SK-N-SH (cell line): ENCODE results near the gene UGT1A7. TPM values are rescaled to one million over a fixed set of nuclear protein-coding genes. Genes with fewer than 3 reads are reported as not detected.

Experiments used
- CTCF ChIA-PET: fragments of 300-600, 350-600 bp; formaldehyde crosslinking; extraction: SDS; loops from one replicate; lab custom pipeline; 2021; lab: Yijun Ruan, JAX
- POLR2A ChIA-PET: fragments of 350-600 bp; sonication (Branson Sonifier 250); formaldehyde crosslinking; extraction: SDS; loops from one replicate; lab custom pipeline; 2020; ENCODE audit warnings: antibody characterized with exemption, inconsistent platforms; lab: Yijun Ruan, JAX
- DNase-seq: peaks from one replicate; pipeline ENCODE4 v3.0.0; 2012
- H2AFZ ChIP-seq: fragments of 200-600 bp; sonication (generic); 2 replicates; pipeline ENCODE4 v1.8.1; 2016; ENCODE audit warnings: antibody characterized with exemption, mild to moderate bottlenecking, low read depth
- H3F3A ChIP-seq: fragments of 200-600 bp; sonication (generic); replicated peaks from 2 replicates; pipeline ENCODE3; 2016; ENCODE audit warnings: antibody characterized with exemption, mild to moderate bottlenecking; ENCODE audit not compliant: insufficient read depth
- H3K27ac ChIP-seq, 2 experiments: fragments of 200-500 bp in 1 of 2; fragments of 200-600 bp in 1 of 2; sonication (Bioruptor generic) in 1 of 2; sonication (generic), shearing (Covaris generic) in 1 of 2; 2 replicates each; pipeline versions ENCODE4 v1.5.1 to v1.6.1; 2014 to 2016; ENCODE audit warnings: low read depth in 2 of 2, inconsistent platforms in 1 of 2, low read length in 1 of 2, mild to moderate bottlenecking in 1 of 2, mixed read lengths in 1 of 2
- H3K27me3 ChIP-seq: fragments of 200-600 bp; sonication (generic), shearing (Covaris generic); 2 replicates; pipeline ENCODE4 v1.6.1; 2016; ENCODE audit warnings: mixed run types; ENCODE audit not compliant: insufficient read depth
- H3K36me3 ChIP-seq, 2 experiments: fragments of 200-500 bp in 1 of 2; fragments of 200-600 bp in 1 of 2; sonication (Bioruptor generic) in 1 of 2; sonication (generic) in 1 of 2; replicated peaks in 1 of 2; 2 replicates each; pipeline versions ENCODE3 to v1.5.1; 2014 to 2016; ENCODE audit warnings: low read length in 1 of 2, mild to moderate bottlenecking in 1 of 2; ENCODE audit not compliant: insufficient read depth in 2 of 2, control insufficient read depth in 1 of 2
- H3K4me1 ChIP-seq, 2 experiments: fragments of 200-500 bp in 1 of 2; fragments of 200-600 bp in 1 of 2; sonication (Bioruptor generic) in 1 of 2; sonication (generic), shearing (Covaris generic) in 1 of 2; 2 replicates each; pipeline versions ENCODE4 v1.5.1 to v1.6.1; 2014 to 2016; ENCODE audit warnings: low read depth in 1 of 2, low read length in 1 of 2, mixed run types in 1 of 2; ENCODE audit not compliant: insufficient read depth in 2 of 2, control insufficient read depth in 1 of 2
- H3K4me2 ChIP-seq: fragments of 200-600 bp; sonication (generic), shearing (Covaris generic); 2 replicates; pipeline ENCODE4 v1.6.1; 2017; ENCODE audit warnings: mixed run types
- H3K4me3 ChIP-seq, 2 experiments: fragments of 200-500 bp in 1 of 2; fragments of 200-600 bp in 1 of 2; sonication (Bioruptor generic) in 1 of 2; sonication (generic), shearing (Covaris generic) in 1 of 2; 2 replicates each; pipeline versions ENCODE4 v1.5.1 to v1.8.1; 2014 to 2016; ENCODE audit warnings: low read depth in 2 of 2, inconsistent platforms in 1 of 2, low read length in 1 of 2, mild to moderate bottlenecking in 1 of 2, mixed read lengths in 1 of 2, moderate library complexity in 1 of 2
- H3K79me2 ChIP-seq: fragments of 200-600 bp; sonication (generic); 2 replicates; pipeline ENCODE4 v1.8.1; 2017; ENCODE audit warnings: mild to moderate bottlenecking; ENCODE audit not compliant: insufficient read depth
- H3K9ac ChIP-seq: fragments of 200-600 bp; sonication (generic); 2 replicates; pipeline ENCODE4 v1.6.1; 2017; ENCODE audit warnings: mixed run types
- H3K9me2 ChIP-seq: fragments of 200-600 bp; sonication (generic); 2 replicates; pipeline ENCODE4 v1.6.1; 2017; ENCODE audit warnings: mixed run types
- H3K9me3 ChIP-seq: fragments of 200-600 bp; sonication (generic); 2 replicates; pipeline ENCODE4 v1.6.1; 2017; ENCODE audit warnings: mixed run types, mild to moderate bottlenecking, moderate library complexity
- H4K20me1 ChIP-seq: fragments of 200-600 bp; sonication (generic); 2 replicates; pipeline ENCODE4 v1.6.1; 2017; ENCODE audit warnings: mild to moderate bottlenecking, mixed run types; ENCODE audit not compliant: insufficient read depth
- CTCF ChIP-seq: fragments of 200-600 bp; sonication (generic); IDR thresholded peaks from 2 replicates; pipeline ENCODE4 v1.6.1; 2017; ENCODE audit warnings: antibody characterized with exemption, mild to moderate bottlenecking, moderate library complexity
- GATA2 ChIP-seq: sonication (generic); formaldehyde crosslinking; IDR thresholded peaks from 2 replicates; pipeline ENCODE4 v1.5.0; 2020; ENCODE audit warnings: mild to moderate bottlenecking, missing genetic modification reagents
- IRF3 ChIP-seq: fragments of 150-350 bp; IDR thresholded peaks from 2 replicates; pipeline ENCODE4 v1.6.1; 2016; ENCODE audit warnings: mild to moderate bottlenecking, low read depth, low read length
- JUND ChIP-seq: IDR thresholded peaks from 2 replicates; pipeline ENCODE4 v1.4.0; 2012
- NRF1 ChIP-seq: IDR thresholded peaks from 2 replicates; pipeline ENCODE4 v1.6.1; 2012; ENCODE audit warnings: low read depth, mild to moderate bottlenecking, low read length
- POLR2AphosphoS5 ChIP-seq: IDR thresholded peaks from 2 replicates; pipeline ENCODE4 v1.6.1; 2012; ENCODE audit warnings: low read depth, low read length
- USF2 ChIP-seq: fragments of 150-350 bp; IDR thresholded peaks from 2 replicates; pipeline ENCODE4 v1.6.1; 2017; ENCODE audit warnings: antibody characterized with exemption, low read length, low read depth, borderline replicate concordance
- WGBS: methylation state at CpG from one replicate; pipeline ENCODE4 v1.1.6; 2017; ENCODE audit warnings: low lambda C conversion rate; 5-methylcytosine and 5-hydroxymethylcytosine counted together
- polyA plus RNA-seq, 3 experiments: library from polyadenylated mRNA; depleted of rRNA; stranded (reverse); fragments of >200 nt; gene quantifications; 2 replicates each; pipeline ENCODE4 v1.2.3, GENCODE V29; 2012

Gene UGT1A7
- polyA plus RNA-seq, 1 of the 3 experiments (the other 2 are of a cell fraction): not detected

- H3K4me3 ChIP-seq: no peak overlapping the region
- no peaks in the 10 kb centered on the region for H3K9me2 ChIP-seq
- no peak overlapping the region for H2AFZ ChIP-seq
- H3K27me3 ChIP-seq: no peaks in the 10 kb centered on the region
- H3K9ac ChIP-seq: no peak overlapping the region
- H3K9me3 ChIP-seq: no peaks in the 10 kb centered on the region
- ChIA-PET POLR2A (no interaction called here), CTCF (no interaction called here)
- no peaks in the 10 kb centered on the region for H4K20me1 ChIP-seq
- H3K36me3 ChIP-seq: no peaks in the 10 kb centered on the region
- no peaks in the 10 kb centered on the region for H3K4me1 ChIP-seq
- no peak overlapping the region for H3K4me2 ChIP-seq
- H3K79me2 ChIP-seq: no peaks in the 10 kb centered on the region
- no peak for TF ChIP-seq GATA2 (CRISPR knock-in tag)
- no peak overlapping the region for H3K27ac ChIP-seq
- DNase-seq: no peak
- no peaks in the 10 kb centered on the region for H3F3A ChIP-seq
Measured at GRCh38 chr2:233673896-233674295, 7.8 kb upstream of the UGT1A7 start.

GRCh38 chr2:233674314-233674713, 7.4 kb upstream of the UGT1A7 start:
- CTCF ChIA-PET: no interaction called here
- Histone ChIP-seq H4K20me1 (no peaks in the 10 kb centered on the region), H2AFZ (no peak overlapping the region), H3K36me3 (no peaks in the 10 kb centered on the region), H3K27me3 (no peaks in the 10 kb centered on the region), H3K4me2 (no peak overlapping the region), H3K9me3 (no peaks in the 10 kb centered on the region), H3K79me2 (no peaks in the 10 kb centered on the region), H3K4me3 (no peak overlapping the region), H3K27ac (no peak overlapping the region), H3K9ac (no peak overlapping the region), H3K4me1 (no peaks in the 10 kb centered on the region), H3F3A (no peaks in the 10 kb centered on the region), H3K9me2 (no peaks in the 10 kb centered on the region)
- POLR2A ChIA-PET: no interaction called here
- TF ChIP-seq IRF3: no peak
- peak; percentile 8; the same call in 1 of the 2 replicates for TF ChIP-seq CTCF
- no peak for DNase-seq
- 4% methylated on average over 1 of the region's 1 CpG for WGBS

GRCh38 chr2:233674995-233675394, 6.7 kb upstream of the UGT1A7 start:
- no peaks in the 10 kb centered on the region for H3K9me2 ChIP-seq
- 28% methylated on average over 4 of the region's 4 CpGs for WGBS
- CTCF ChIA-PET: no interaction called here
- H3K4me3 ChIP-seq: no peak overlapping the region
- no peaks in the 10 kb centered on the region for H3K4me1 ChIP-seq
- TF ChIP-seq CTCF (no peak), USF2 (no peak), NRF1 (no peak), IRF3 (no peak), POLR2AphosphoS5 (no peak), JUND (no peak)
- H3K79me2 ChIP-seq: no peaks in the 10 kb centered on the region
- no peaks in the 10 kb centered on the region for H3F3A ChIP-seq
- no peak overlapping the region for H3K9ac ChIP-seq
- no peaks in the 10 kb centered on the region for H3K36me3 ChIP-seq
- no peak overlapping the region for H3K27ac ChIP-seq
- H3K4me2 ChIP-seq: no peak overlapping the region
- no peak overlapping the region for H2AFZ ChIP-seq
- POLR2A ChIA-PET: no interaction called here
- H3K27me3 ChIP-seq: no peaks in the 10 kb centered on the region
- no peaks in the 10 kb centered on the region for H3K9me3 ChIP-seq
- no peaks in the 10 kb centered on the region for H4K20me1 ChIP-seq
- no peak for DNase-seq
